ENCODE data around the gene DIPK1B.

GRCh38 chr9:136695955-136696354 lies 16.4 kb upstream of the DIPK1B start:
- TF ChIP-seq CTCF (IDR thresholded peaks at IDR 0.05; ENCODE audit: insufficient read depth, low read length) (no peak), POLR2AphosphoS5 (IDR thresholded peaks at IDR 0.05; ENCODE audit: low read depth) (no peak; the same call in 1 of the 2 replicates), REST (IDR thresholded peaks at IDR 0.05; ENCODE audit: insufficient replicate concordance, low read depth) (no peak)
